A172 (cell line): ENCODE measurements around the gene ENOX1. TPM values are rescaled to one million over a fixed set of nuclear protein-coding genes. Genes with fewer than 3 reads are reported as not detected.
"Not testable (repeated sequence)": the region's sequence is repeated elsewhere in the genome, so short reads cannot be mapped to it uniquely, and the experiment has no call there.

Source experiments
- DNase-seq: peaks from one replicate; pipeline ENCODE4 v3.0.0-alpha.2; 2015; ENCODE audit warnings: low spot score
- total RNA-seq: library from RNA; depleted of rRNA; stranded (reverse); fragments of >200 nt; shearing (Covaris generic); gene quantifications from 2 replicates; pipeline ENCODE4 v1.2.3, GENCODE V29; 2014

ENOX1 gene
- total RNA-seq, 1 experiment from 2014 or later, result not detected

GRCh38 chr13:43205416-43205815 lies 581.4 kb downstream of the ENOX1 start:
- no peak for DNase-seq

- no peak for DNase-seq
Measured at GRCh38 chr13:43204591-43204990, 582.2 kb downstream of the ENOX1 start.

- DNase-seq, result no peak
Measured at GRCh38 chr13:43203781-43204180, 583.0 kb downstream of the ENOX1 start.

- no peak for DNase-seq
Measured at GRCh38 chr13:43200736-43201135, 586.0 kb downstream of the ENOX1 start.

- DNase-seq, result no peak
Measured at GRCh38 chr13:43200307-43200706, 586.5 kb downstream of the ENOX1 start.

- no peak for DNase-seq
Measured at GRCh38 chr13:43196750-43197370, 589.9 kb downstream of the ENOX1 start.

- no peak for DNase-seq
Measured at GRCh38 chr13:43196086-43196621, 590.6 kb downstream of the ENOX1 start.

- no peak for DNase-seq
Measured at GRCh38 chr13:43195551-43195950, 591.2 kb downstream of the ENOX1 start.

GRCh38 chr13:43195112-43195511 lies 591.7 kb downstream of the ENOX1 start:
- DNase-seq, result no peak

- DNase-seq, result no peak
Measured at GRCh38 chr13:43193789-43194420, 592.9 kb downstream of the ENOX1 start.

- DNase-seq, result no peak
Measured at GRCh38 chr13:43191546-43191945, 595.2 kb downstream of the ENOX1 start.

GRCh38 chr13:43185226-43185625 lies 601.5 kb downstream of the ENOX1 start:
- DNase-seq, result no peak

GRCh38 chr13:43180837-43181236 lies 605.9 kb downstream of the ENOX1 start:
- DNase-seq, result no peak

GRCh38 chr13:43180036-43180660 lies 606.6 kb downstream of the ENOX1 start:
- DNase-seq, result no peak

- no peak for DNase-seq
Measured at GRCh38 chr13:43171489-43171888, 615.3 kb downstream of the ENOX1 start.

GRCh38 chr13:43170506-43170905 lies 616.3 kb downstream of the ENOX1 start:
- no peak for DNase-seq

GRCh38 chr13:43168434-43168833 lies 618.3 kb downstream of the ENOX1 start:
- DNase-seq, result not testable (repeated sequence)

GRCh38 chr13:43167731-43168130 lies 619.0 kb downstream of the ENOX1 start:
- no peak for DNase-seq

- no peak for DNase-seq
Measured at GRCh38 chr13:43166644-43167457, 619.9 kb downstream of the ENOX1 start.
